ENCODE measurements around the gene RPL27A.

GRCh38 chr11:8729837-8730696 lies 47.5 kb downstream of the RPL27A start:
- no peak for TF ChIP-seq EZH2 (IDR thresholded peaks at IDR 0.05)
- TF ChIP-seq POLR2AphosphoS5 (IDR thresholded peaks at IDR 0.05; ENCODE audit: borderline replicate concordance, low read depth, low read length) = no peak
- no peak for TF ChIP-seq FOXP2 (optimal IDR thresholded peaks at IDR 0.05; ENCODE audit: control extremely low read depth, extremely low read length, insufficient read depth)
